A673 (cell line): ENCODE data around the gene ITSN1. TPM values are rescaled to one million over a fixed set of nuclear protein-coding genes. Genes with fewer than 3 reads are reported as not detected.

Experiments
- BruUV-seq: library from RNA; stranded (reverse); fragments of 400-500 nt; replicated peaks from 2 replicates; lab custom pipeline; 2021; lab: Mats Ljungman, UMichigan
- CTCF ChIA-PET: fragments of 300-600 bp; sonication (Branson Sonifier 250); formaldehyde crosslinking; loops from one replicate; lab custom pipeline; 2022; ENCODE audit warnings: antibody characterized with exemption; lab: Charles Lee
- POLR2A ChIA-PET: fragments of 300-600 bp; sonication (Branson Sonifier 250); formaldehyde crosslinking; loops from one replicate; lab custom pipeline; 2022; ENCODE audit warnings: antibody characterized with exemption; ENCODE audit not compliant: low non-redundant PET; lab: Charles Lee
- DNase-seq: peaks from one replicate; pipeline ENCODE4 v3.0.0-alpha.2; 2015; ENCODE audit warnings: low spot score
- H3K27ac ChIP-seq: fragments of 200-600 bp; sonication (generic); 2 replicates; pipeline ENCODE4 v1.5.1; 2016; ENCODE audit warnings: mixed run types, low read depth, mild to moderate bottlenecking, mixed read lengths, antibody characterized with exemption, low read length; ENCODE audit not compliant: poor library complexity, severe bottlenecking
- H3K27me3 ChIP-seq: fragments of 200-600 bp; sonication (generic); replicated peaks from 2 replicates; pipeline ENCODE4 v1.6.1; 2017; ENCODE audit warnings: mixed run types, low read depth, mild to moderate bottlenecking, mixed read lengths, antibody characterized with exemption, low read length; ENCODE audit not compliant: insufficient read depth, poor library complexity
- H3K36me3 ChIP-seq: fragments of 200-600 bp; sonication (generic); 2 replicates; pipeline ENCODE4 v1.6.1; 2016; ENCODE audit warnings: mixed run types, mild to moderate bottlenecking, mixed read lengths, antibody characterized with exemption, low read length; ENCODE audit not compliant: insufficient read depth, poor library complexity, severe bottlenecking
- H3K4me1 ChIP-seq: fragments of 200-600 bp; sonication (generic); 2 replicates; pipeline ENCODE4 v1.6.1; 2017; ENCODE audit warnings: mixed run types, mild to moderate bottlenecking, mixed read lengths, antibody characterized with exemption, low read length; ENCODE audit not compliant: insufficient read depth, poor library complexity, severe bottlenecking
- H3K4me3 ChIP-seq: fragments of 200-600 bp; sonication (generic); 2 replicates; pipeline ENCODE4 v1.5.1; 2016; ENCODE audit warnings: low read depth, mixed run types, mild to moderate bottlenecking, mixed read lengths, low read length; ENCODE audit not compliant: poor library complexity, severe bottlenecking
- H3K9me3 ChIP-seq: fragments of 200-600 bp; sonication (generic); 2 replicates; pipeline ENCODE4 v1.6.1; 2016; ENCODE audit warnings: mixed run types, low read depth, mild to moderate bottlenecking, mixed read lengths, antibody characterized with exemption, low read length; ENCODE audit not compliant: poor library complexity, severe bottlenecking
- CTCF ChIP-seq: fragments of 300-800, 200-600 bp; sonication (generic); conservative IDR thresholded peaks from 2 replicates; pipeline ENCODE4 v1.5.1; 2017; ENCODE audit warnings: low read depth, mild to moderate bottlenecking, antibody characterized with exemption, low read length, moderate library complexity, mixed read lengths
- EZH2 ChIP-seq: fragments of 200-600 bp; sonication (generic); IDR thresholded peaks from 2 replicates; pipeline ENCODE4 v1.6.1; 2017; ENCODE audit warnings: borderline replicate concordance, low read depth, mild to moderate bottlenecking, mixed read lengths, antibody characterized with exemption, low read length; ENCODE audit not compliant: poor library complexity, severe bottlenecking
- intact Hi-C: fragments of 100-400 bp; cut with micrococcal nuclease; formaldehyde crosslinking; loops from one replicate; pipeline ENCODE4 v1.10.0; 2022; ENCODE audit not compliant: unreplicated experiment
- total RNA-seq: library from RNA; stranded (reverse); gene quantifications from 2 replicates; pipeline ENCODE4 v1.2.3, GENCODE V29; 2021

The ITSN1 gene
- total RNA-seq, 1 experiment from 2014 or later: 54.2 TPM

DNA sequence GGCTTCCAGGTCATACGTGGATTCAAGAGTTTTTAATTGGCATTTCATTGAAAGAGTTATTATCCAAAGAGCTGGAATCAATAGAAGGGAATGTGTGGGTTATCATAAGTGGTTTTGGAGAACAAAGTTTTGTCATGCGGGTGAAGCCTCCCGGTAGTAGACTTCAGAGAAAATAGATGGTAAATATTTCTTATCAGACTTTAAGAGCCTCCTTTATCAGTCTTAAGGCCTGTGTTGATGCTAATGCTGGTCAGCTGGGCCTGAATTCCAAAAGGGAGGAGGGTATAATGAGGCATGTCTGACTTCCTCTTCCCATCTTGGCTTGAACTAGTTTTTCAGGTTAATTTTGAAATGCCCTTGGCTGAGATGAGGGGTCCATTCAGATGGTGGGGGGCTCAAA is 89.7 kb downstream of the ITSN1 start:
- Histone ChIP-seq H3K4me3 (no peak overlapping the region), H3K36me3 (no peaks in the 10 kb centered on the region), H3K9me3 (no peaks in the 10 kb centered on the region), H3K27ac (no peak overlapping the region), H3K4me1 (no peaks in the 10 kb centered on the region), H3K27me3 (no peaks in the 10 kb centered on the region)
- CTCF ChIA-PET: no interaction called here
- intact Hi-C loops: no loop called here
- TF ChIP-seq CTCF: no peak
- TF ChIP-seq EZH2: no peak
- POLR2A ChIA-PET: no interaction called here
- DNase-seq: no peak
- no TSS peak for BruUV-seq

DNA sequence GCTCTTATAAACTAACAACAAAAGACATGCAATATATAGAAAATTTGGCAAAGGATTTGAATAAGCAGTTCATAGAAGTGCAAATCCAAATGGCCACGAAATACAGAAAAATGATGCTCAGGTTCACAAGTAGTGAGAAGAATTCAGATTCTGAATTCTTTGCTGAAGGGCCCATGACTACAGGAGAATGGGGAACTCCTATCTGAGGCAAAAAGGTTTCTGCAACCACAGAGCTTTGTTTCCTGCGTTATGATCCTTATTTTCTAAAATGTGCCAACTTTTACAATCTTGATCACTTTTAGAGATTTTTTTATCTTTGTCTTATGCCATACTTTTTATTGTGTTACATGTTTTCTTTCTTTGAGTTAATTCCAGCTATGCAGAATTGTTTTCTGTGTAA is 91.3 kb downstream of the ITSN1 start:
- DNase-seq: no peak
- Histone ChIP-seq H3K27ac (no peak overlapping the region), H3K4me3 (no peak overlapping the region), H3K4me1 (no peaks in the 10 kb centered on the region), H3K36me3 (no peaks in the 10 kb centered on the region), H3K27me3 (no peaks in the 10 kb centered on the region), H3K9me3 (no peaks in the 10 kb centered on the region)
- BruUV-seq: no TSS peak
- TF ChIP-seq EZH2 (no peak), CTCF (no peak)
- POLR2A ChIA-PET: no interaction called here
- intact Hi-C loops: no loop called here
- CTCF ChIA-PET: no interaction called here

- intact Hi-C loops: no loop called here
- H3K9me3 ChIP-seq: no peaks in the 10 kb centered on the region
- H3K36me3 ChIP-seq: no peaks in the 10 kb centered on the region
- ChIA-PET POLR2A (no interaction called here), CTCF (no interaction called here)
- no peaks in the 10 kb centered on the region for H3K4me1 ChIP-seq
- H3K4me3 ChIP-seq: no peak overlapping the region
- H3K27ac ChIP-seq: no peak overlapping the region
- no TSS peak for BruUV-seq
- H3K27me3 ChIP-seq: no peaks in the 10 kb centered on the region
- no peak for DNase-seq
- no peak for TF ChIP-seq CTCF
- TF ChIP-seq EZH2: no peak
These were observed 92.0 kb downstream of the ITSN1 start for GRCh38 chr21:33734291-33734690.
